Stimulated activated effector memory CD8-positive, alpha-beta T cell treated with anti-CD3 and anti-CD28 coated beads, Interleukin-12 subunit alpha, Interleukin-12 subunit beta, amount 100 ng/mL, for 72 hours (primary cell): ENCODE results near the gene ATP5PO.

Source experiments
- ATAC-seq: fragments of 150-1000 bp; cut with Tn5 transposase; 2 replicates; pipeline ENCODE4 v1.10.0; 2021
- DNase-seq, 2 donors: peaks; one replicate each; pipeline ENCODE4 v3.0.0; 2021 to 2022; ENCODE audit warnings: low spot score in 2 of 2
- H3K27ac Mint-ChIP-seq: one replicate; pipeline ENCODE4 v1.8.0; 2022; ENCODE audit warnings: mild to moderate bottlenecking, mixed read lengths
- H3K36me3 Mint-ChIP-seq: one replicate; pipeline ENCODE4 v1.8.0; 2022; ENCODE audit warnings: mild to moderate bottlenecking, mixed read lengths
- H3K4me1 Mint-ChIP-seq: one replicate; pipeline ENCODE4 v1.8.0; 2022; ENCODE audit warnings: mixed read lengths
- H3K4me3 Mint-ChIP-seq: one replicate; pipeline ENCODE4 v1.8.0; 2022; ENCODE audit warnings: mild to moderate bottlenecking, mixed read lengths
- H3K9me3 Mint-ChIP-seq: one replicate; pipeline ENCODE4 v1.8.0; 2022; ENCODE audit warnings: mixed read lengths

The ATP5PO gene

GRCh38 chr21:33857846-33858666, 57.5 kb downstream of the ATP5PO start:
- DNase-seq (no peak), ATAC-seq (peak; percentile 14)
- H3K4me1 Mint-ChIP-seq: no peaks in the 10 kb centered on the region
- no peaks in the 10 kb centered on the region for H3K9me3 Mint-ChIP-seq
- H3K27ac Mint-ChIP-seq: no peak overlapping the region
- no peaks in the 10 kb centered on the region for H3K36me3 Mint-ChIP-seq
- H3K4me3 Mint-ChIP-seq: no peak overlapping the region

- Mint-ChIP-seq H3K36me3 (no peaks in the 10 kb centered on the region), H3K4me1 (no peaks in the 10 kb centered on the region), H3K9me3 (no peaks in the 10 kb centered on the region), H3K4me3 (no peak overlapping the region), H3K27ac (no peak overlapping the region)
- DNase-seq: no peak
- ATAC-seq: no peak
Measured at GRCh38 chr21:33856893-33857527, 58.6 kb downstream of the ATP5PO start.

GRCh38 chr21:33855190-33855589, 60.4 kb downstream of the ATP5PO start:
- ATAC-seq: no peak
- Mint-ChIP-seq H3K27ac (no peak overlapping the region), H3K4me3 (no peak overlapping the region), H3K4me1 (no peaks in the 10 kb centered on the region), H3K36me3 (no peaks in the 10 kb centered on the region), H3K9me3 (no peaks in the 10 kb centered on the region)
- DNase-seq: no peak

- ATAC-seq (no peak), DNase-seq (no peak)
- Mint-ChIP-seq H3K27ac (no peak overlapping the region), H3K4me1 (no peaks in the 10 kb centered on the region), H3K4me3 (no peak overlapping the region), H3K9me3 (no peaks in the 10 kb centered on the region), H3K36me3 (no peaks in the 10 kb centered on the region)
Measured at GRCh38 chr21:33854604-33855003, 61.0 kb downstream of the ATP5PO start.
